ENCODE results near the gene CENPO. TPM values are rescaled to one million over a fixed set of nuclear protein-coding genes. Genes with fewer than 3 reads are reported as not detected.
"Not testable (repeated sequence)": the region's sequence is repeated elsewhere in the genome, so short reads cannot be mapped to it uniquely, and the experiment has no call there.

CENPO gene
- total RNA-seq, 1 experiment from 2014 or later: 39.3 TPM

DNA sequence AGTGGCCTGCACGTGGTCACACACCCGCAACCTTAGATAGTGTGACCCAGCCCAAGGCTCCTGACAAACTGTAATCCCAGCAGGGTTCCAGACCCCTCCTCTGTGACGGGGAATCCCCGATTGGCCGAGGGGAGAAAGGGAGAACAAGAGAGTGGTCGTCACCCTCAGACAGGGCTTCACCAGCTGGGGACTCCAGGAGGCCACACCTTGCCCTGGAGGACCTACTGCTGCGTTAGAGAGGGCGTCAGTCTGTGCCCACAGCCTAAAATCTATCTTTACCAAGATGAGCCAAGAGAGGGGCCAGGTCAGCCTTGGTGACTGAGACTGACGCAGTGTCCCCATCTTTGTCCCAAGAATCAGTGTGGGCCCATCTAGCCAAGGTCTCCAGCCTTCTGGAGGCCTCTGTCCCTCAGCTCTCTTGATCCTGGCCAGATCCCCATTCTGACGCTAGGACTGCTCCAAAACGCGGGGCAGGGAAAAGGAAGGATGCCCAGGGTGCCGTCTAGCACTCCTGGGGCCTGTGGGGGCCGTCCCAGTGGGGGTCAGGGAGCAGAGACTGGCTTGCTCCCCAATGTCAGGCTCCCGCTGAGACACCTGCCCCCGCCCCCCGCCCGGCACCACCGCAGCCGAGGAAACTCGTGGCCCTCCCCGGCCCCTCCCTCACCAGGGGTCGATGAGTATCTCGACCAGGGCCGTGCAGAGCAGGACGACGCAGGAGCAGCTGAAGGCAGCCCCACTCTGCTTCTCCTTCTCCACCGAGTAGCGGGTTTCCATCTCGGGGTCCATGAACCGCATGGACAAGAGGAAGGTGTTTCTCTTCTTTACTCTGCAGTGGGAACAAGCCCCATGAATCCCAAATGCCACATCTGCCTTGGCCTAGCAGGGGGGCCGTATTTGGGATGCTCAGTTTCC, 40.9 kb downstream of the CENPO start:
- DNase-seq (ENCODE audit: low read depth, low spot score): no peak
- Histone ChIP-seq H3K4me1 (ENCODE audit: control insufficient read depth, insufficient read depth, low read length) (no peaks in the 10 kb centered on the region), H3K9me3 (ENCODE audit: control insufficient read depth, insufficient read depth, low read depth, low read length) (no peaks in the 10 kb centered on the region), H3K27ac (ENCODE audit: low read length) (no peak overlapping the region), H3K27me3 (ENCODE audit: control insufficient read depth, insufficient read depth, low read length) (no peaks in the 10 kb centered on the region), H3K4me3 (ENCODE audit: low read depth in 2 of 2, low read length in 2 of 2) (no peak overlapping the region), H3K36me3 (ENCODE audit: control insufficient read depth, insufficient read depth, low read length) (no peaks in the 10 kb centered on the region)
- no peak for ATAC-seq
- POLR2A ChIA-PET: no interaction called here
- CTCF ChIA-PET: no interaction called here
- TF ChIP-seq, protein P1, sequence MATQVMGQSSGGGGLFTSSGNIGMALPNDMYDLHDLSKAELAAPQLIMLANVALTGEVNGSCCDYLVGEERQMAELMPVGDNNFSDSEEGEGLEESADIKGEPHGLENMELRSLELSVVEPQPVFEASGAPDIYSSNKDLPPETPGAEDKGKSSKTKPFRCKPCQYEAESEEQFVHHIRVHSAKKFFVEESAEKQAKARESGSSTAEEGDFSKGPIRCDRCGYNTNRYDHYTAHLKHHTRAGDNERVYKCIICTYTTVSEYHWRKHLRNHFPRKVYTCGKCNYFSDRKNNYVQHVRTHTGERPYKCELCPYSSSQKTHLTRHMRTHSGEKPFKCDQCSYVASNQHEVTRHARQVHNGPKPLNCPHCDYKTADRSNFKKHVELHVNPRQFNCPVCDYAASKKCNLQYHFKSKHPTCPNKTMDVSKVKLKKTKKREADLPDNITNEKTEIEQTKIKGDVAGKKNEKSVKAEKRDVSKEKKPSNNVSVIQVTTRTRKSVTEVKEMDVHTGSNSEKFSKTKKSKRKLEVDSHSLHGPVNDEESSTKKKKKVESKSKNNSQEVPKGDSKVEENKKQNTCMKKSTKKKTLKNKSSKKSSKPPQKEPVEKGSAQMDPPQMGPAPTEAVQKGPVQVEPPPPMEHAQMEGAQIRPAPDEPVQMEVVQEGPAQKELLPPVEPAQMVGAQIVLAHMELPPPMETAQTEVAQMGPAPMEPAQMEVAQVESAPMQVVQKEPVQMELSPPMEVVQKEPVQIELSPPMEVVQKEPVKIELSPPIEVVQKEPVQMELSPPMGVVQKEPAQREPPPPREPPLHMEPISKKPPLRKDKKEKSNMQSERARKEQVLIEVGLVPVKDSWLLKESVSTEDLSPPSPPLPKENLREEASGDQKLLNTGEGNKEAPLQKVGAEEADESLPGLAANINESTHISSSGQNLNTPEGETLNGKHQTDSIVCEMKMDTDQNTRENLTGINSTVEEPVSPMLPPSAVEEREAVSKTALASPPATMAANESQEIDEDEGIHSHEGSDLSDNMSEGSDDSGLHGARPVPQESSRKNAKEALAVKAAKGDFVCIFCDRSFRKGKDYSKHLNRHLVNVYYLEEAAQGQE (IDR thresholded peaks at IDR 0.05; ENCODE audit: insufficient read depth in 1 of 2, low read depth in 2 of 2, low read length in 1 of 2): no peak
- intact Hi-C loops (cut with micrococcal nuclease; ENCODE audit: unreplicated experiment): no loop called here
- BruUV-seq (replicated peaks): no TSS peak
- in situ Hi-C loops (cut with HindIII; ENCODE audit: low pct_unique_long_range_greater_than_20kb, low sequenced_read_pairs): no loop called here

GRCh38 chr2:24834733-24835395, 41.6 kb downstream of the CENPO start:
- TF ChIP-seq, protein P1 (IDR thresholded peaks at IDR 0.05; ENCODE audit: insufficient read depth in 1 of 2, low read depth in 2 of 2, low read length in 1 of 2): no peak
- TF ChIP-seq TCF7L2 (IDR thresholded peaks at IDR 0.05; ENCODE audit: low read depth, low read length): no peak
- TF ChIP-seq, protein P2, sequence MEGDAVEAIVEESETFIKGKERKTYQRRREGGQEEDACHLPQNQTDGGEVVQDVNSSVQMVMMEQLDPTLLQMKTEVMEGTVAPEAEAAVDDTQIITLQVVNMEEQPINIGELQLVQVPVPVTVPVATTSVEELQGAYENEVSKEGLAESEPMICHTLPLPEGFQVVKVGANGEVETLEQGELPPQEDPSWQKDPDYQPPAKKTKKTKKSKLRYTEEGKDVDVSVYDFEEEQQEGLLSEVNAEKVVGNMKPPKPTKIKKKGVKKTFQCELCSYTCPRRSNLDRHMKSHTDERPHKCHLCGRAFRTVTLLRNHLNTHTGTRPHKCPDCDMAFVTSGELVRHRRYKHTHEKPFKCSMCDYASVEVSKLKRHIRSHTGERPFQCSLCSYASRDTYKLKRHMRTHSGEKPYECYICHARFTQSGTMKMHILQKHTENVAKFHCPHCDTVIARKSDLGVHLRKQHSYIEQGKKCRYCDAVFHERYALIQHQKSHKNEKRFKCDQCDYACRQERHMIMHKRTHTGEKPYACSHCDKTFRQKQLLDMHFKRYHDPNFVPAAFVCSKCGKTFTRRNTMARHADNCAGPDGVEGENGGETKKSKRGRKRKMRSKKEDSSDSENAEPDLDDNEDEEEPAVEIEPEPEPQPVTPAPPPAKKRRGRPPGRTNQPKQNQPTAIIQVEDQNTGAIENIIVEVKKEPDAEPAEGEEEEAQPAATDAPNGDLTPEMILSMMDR (IDR thresholded peaks at IDR 0.05): no peak
- in situ Hi-C loops (cut with HindIII; ENCODE audit: low pct_unique_long_range_greater_than_20kb, low sequenced_read_pairs) (no loop called here), intact Hi-C loops (cut with micrococcal nuclease; ENCODE audit: unreplicated experiment) (no loop called here)
- BruUV-seq (replicated peaks): no TSS peak
- ATAC-seq (no peak), DNase-seq (ENCODE audit: low read depth, low spot score) (no peak)
- POLR2A ChIA-PET: no interaction called here
- Histone ChIP-seq H3K27ac (ENCODE audit: low read length) (no peak overlapping the region), H3K4me1 (ENCODE audit: control insufficient read depth, insufficient read depth, low read length) (no peaks in the 10 kb centered on the region), H3K36me3 (ENCODE audit: control insufficient read depth, insufficient read depth, low read length) (no peaks in the 10 kb centered on the region), H3K27me3 (ENCODE audit: control insufficient read depth, insufficient read depth, low read length) (no peaks in the 10 kb centered on the region), H3K9me3 (ENCODE audit: control insufficient read depth, insufficient read depth, low read depth, low read length) (no peaks in the 10 kb centered on the region), H3K4me3 (ENCODE audit: low read depth in 2 of 2, low read length in 2 of 2) (no peak overlapping the region)
- CTCF ChIA-PET: no interaction called here

- H3K4me1 ChIP-seq (ENCODE audit: control insufficient read depth, insufficient read depth, low read length); H3K36me3 ChIP-seq (ENCODE audit: control insufficient read depth, insufficient read depth, low read length); POLR2A ChIA-PET; H3K4me3 ChIP-seq (ENCODE audit: low read depth in 2 of 2, low read length in 2 of 2); DNase-seq (ENCODE audit: low read depth, low spot score); CTCF ChIA-PET; ATAC-seq; H3K27ac ChIP-seq (ENCODE audit: low read length); in situ Hi-C loops (cut with HindIII; ENCODE audit: low pct_unique_long_range_greater_than_20kb, low sequenced_read_pairs); BruUV-seq (replicated peaks); H3K27me3 ChIP-seq (ENCODE audit: control insufficient read depth, insufficient read depth, low read length); H3K9me3 ChIP-seq (ENCODE audit: control insufficient read depth, insufficient read depth, low read depth, low read length); intact Hi-C loops (cut with micrococcal nuclease; ENCODE audit: unreplicated experiment): not testable (repeated sequence)
These were observed 42.2 kb downstream of the CENPO start for GRCh38 chr2:24835411-24835810.
